ENCODE results near the gene ITGA2.

Gene ITGA2

GRCh38 chr5:53006911-53007890 lies 18.0 kb downstream of the ITGA2 start:
- no peaks in the 10 kb centered on the region for H3K36me3 ChIP-seq (ENCODE audit: insufficient read depth, insufficient read length, low read length)
- H3K9ac ChIP-seq (ENCODE audit: insufficient read length, low read depth), result no peak overlapping the region
- no peak overlapping the region for H3K4me3 ChIP-seq (ENCODE audit: insufficient read length, low read depth)
- no peak for DNase-seq (ENCODE audit: low read depth, low spot score)
- TF ChIP-seq YY1 (IDR thresholded peaks at IDR 0.05; ENCODE audit: insufficient read depth, insufficient read length), result no peak
- TF ChIP-seq ZNF274 (IDR thresholded peaks at IDR 0.05; ENCODE audit: low read depth, low read length), result no peak
- TF ChIP-seq SUZ12 (IDR thresholded peaks at IDR 0.05; ENCODE audit: extremely low read depth, insufficient read depth, insufficient read length), result no peak
- H3K27me3 ChIP-seq (ENCODE audit: insufficient read depth, insufficient read length), result no peaks in the 10 kb centered on the region
- H3K4me1 ChIP-seq (ENCODE audit: insufficient read depth, insufficient read length), result no peaks in the 10 kb centered on the region
- H3K9me3 ChIP-seq (ENCODE audit: insufficient read depth, low read length), result no peaks in the 10 kb centered on the region

GRCh38 chr5:53008751-53009150 lies 19.6 kb downstream of the ITGA2 start:
- no peak overlapping the region for H3K4me3 ChIP-seq (ENCODE audit: insufficient read length, low read depth)
- TF ChIP-seq YY1 (IDR thresholded peaks at IDR 0.05; ENCODE audit: insufficient read depth, insufficient read length), result no peak
- TF ChIP-seq ZNF274 (IDR thresholded peaks at IDR 0.05; ENCODE audit: low read depth, low read length), result no peak
- TF ChIP-seq SUZ12 (IDR thresholded peaks at IDR 0.05; ENCODE audit: extremely low read depth, insufficient read depth, insufficient read length), result no peak
- no peak for DNase-seq (ENCODE audit: low read depth, low spot score)
- no peaks in the 10 kb centered on the region for H3K9me3 ChIP-seq (ENCODE audit: insufficient read depth, low read length)
- H3K9ac ChIP-seq (ENCODE audit: insufficient read length, low read depth), result no peak overlapping the region
- no peaks in the 10 kb centered on the region for H3K36me3 ChIP-seq (ENCODE audit: insufficient read depth, insufficient read length, low read length)
- H3K4me1 ChIP-seq (ENCODE audit: insufficient read depth, insufficient read length), result no peaks in the 10 kb centered on the region
- H3K27me3 ChIP-seq (ENCODE audit: insufficient read depth, insufficient read length), result no peaks in the 10 kb centered on the region

GRCh38 chr5:53009816-53010215 lies 20.7 kb downstream of the ITGA2 start:
- TF ChIP-seq ZNF274 (IDR thresholded peaks at IDR 0.05; ENCODE audit: low read depth, low read length) (no peak), SUZ12 (IDR thresholded peaks at IDR 0.05; ENCODE audit: extremely low read depth, insufficient read depth, insufficient read length) (no peak), YY1 (IDR thresholded peaks at IDR 0.05; ENCODE audit: insufficient read depth, insufficient read length) (no peak)
- Histone ChIP-seq H3K27me3 (ENCODE audit: insufficient read depth, insufficient read length) (no peaks in the 10 kb centered on the region), H3K36me3 (ENCODE audit: insufficient read depth, insufficient read length, low read length) (no peaks in the 10 kb centered on the region), H3K9me3 (ENCODE audit: insufficient read depth, low read length) (no peaks in the 10 kb centered on the region), H3K9ac (ENCODE audit: insufficient read length, low read depth) (no peak overlapping the region), H3K4me1 (ENCODE audit: insufficient read depth, insufficient read length) (no peaks in the 10 kb centered on the region), H3K4me3 (ENCODE audit: insufficient read length, low read depth) (no peak overlapping the region)
- no peak for DNase-seq (ENCODE audit: low read depth, low spot score)

- H3K9ac ChIP-seq (ENCODE audit: insufficient read length, low read depth), result no peak overlapping the region
- no peak for DNase-seq (ENCODE audit: low read depth, low spot score)
- no peak overlapping the region for H3K4me3 ChIP-seq (ENCODE audit: insufficient read length, low read depth)
- H3K4me1 ChIP-seq (ENCODE audit: insufficient read depth, insufficient read length), result no peaks in the 10 kb centered on the region
- H3K9me3 ChIP-seq (ENCODE audit: insufficient read depth, low read length), result no peaks in the 10 kb centered on the region
- H3K36me3 ChIP-seq (ENCODE audit: insufficient read depth, insufficient read length, low read length), result no peaks in the 10 kb centered on the region
- no peaks in the 10 kb centered on the region for H3K27me3 ChIP-seq (ENCODE audit: insufficient read depth, insufficient read length)
- TF ChIP-seq ZNF274 (IDR thresholded peaks at IDR 0.05; ENCODE audit: low read depth, low read length), result no peak
- TF ChIP-seq SUZ12 (IDR thresholded peaks at IDR 0.05; ENCODE audit: extremely low read depth, insufficient read depth, insufficient read length), result no peak
- TF ChIP-seq YY1 (IDR thresholded peaks at IDR 0.05; ENCODE audit: insufficient read depth, insufficient read length), result no peak
Observed at GRCh38 chr5:53010814-53011213, 21.7 kb downstream of the ITGA2 start.

- no peaks in the 10 kb centered on the region for H3K4me1 ChIP-seq (ENCODE audit: insufficient read depth, insufficient read length)
- H3K27me3 ChIP-seq (ENCODE audit: insufficient read depth, insufficient read length), result no peaks in the 10 kb centered on the region
- no peak overlapping the region for H3K4me3 ChIP-seq (ENCODE audit: insufficient read length, low read depth)
- TF ChIP-seq ZNF274 (IDR thresholded peaks at IDR 0.05; ENCODE audit: low read depth, low read length) (no peak), YY1 (IDR thresholded peaks at IDR 0.05; ENCODE audit: insufficient read depth, insufficient read length) (no peak), SUZ12 (IDR thresholded peaks at IDR 0.05; ENCODE audit: extremely low read depth, insufficient read depth, insufficient read length) (no peak)
- no peak overlapping the region for H3K9ac ChIP-seq (ENCODE audit: insufficient read length, low read depth)
- H3K36me3 ChIP-seq (ENCODE audit: insufficient read depth, insufficient read length, low read length), result no peaks in the 10 kb centered on the region
- no peaks in the 10 kb centered on the region for H3K9me3 ChIP-seq (ENCODE audit: insufficient read depth, low read length)
- no peak for DNase-seq (ENCODE audit: low read depth, low spot score)
Observed at GRCh38 chr5:53011233-53011632, 22.1 kb downstream of the ITGA2 start.

GRCh38 chr5:53013857-53014256 lies 24.7 kb downstream of the ITGA2 start:
- no peak for DNase-seq (ENCODE audit: low read depth, low spot score)
- H3K36me3 ChIP-seq (ENCODE audit: insufficient read depth, insufficient read length, low read length), result no peaks in the 10 kb centered on the region
- H3K4me3 ChIP-seq (ENCODE audit: insufficient read length, low read depth), result no peak overlapping the region
- H3K9me3 ChIP-seq (ENCODE audit: insufficient read depth, low read length), result no peaks in the 10 kb centered on the region
- no peak overlapping the region for H3K9ac ChIP-seq (ENCODE audit: insufficient read length, low read depth)
- no peak for TF ChIP-seq YY1 (IDR thresholded peaks at IDR 0.05; ENCODE audit: insufficient read depth, insufficient read length)
- TF ChIP-seq ZNF274 (IDR thresholded peaks at IDR 0.05; ENCODE audit: low read depth, low read length), result no peak
- no peak for TF ChIP-seq SUZ12 (IDR thresholded peaks at IDR 0.05; ENCODE audit: extremely low read depth, insufficient read depth, insufficient read length)
- no peaks in the 10 kb centered on the region for H3K4me1 ChIP-seq (ENCODE audit: insufficient read depth, insufficient read length)
- H3K27me3 ChIP-seq (ENCODE audit: insufficient read depth, insufficient read length), result no peaks in the 10 kb centered on the region

- no peak overlapping the region for H3K4me3 ChIP-seq (ENCODE audit: insufficient read length, low read depth)
- no peak for TF ChIP-seq YY1 (IDR thresholded peaks at IDR 0.05; ENCODE audit: insufficient read depth, insufficient read length)
- TF ChIP-seq SUZ12 (IDR thresholded peaks at IDR 0.05; ENCODE audit: extremely low read depth, insufficient read depth, insufficient read length), result no peak
- no peak for TF ChIP-seq ZNF274 (IDR thresholded peaks at IDR 0.05; ENCODE audit: low read depth, low read length)
- H3K9ac ChIP-seq (ENCODE audit: insufficient read length, low read depth), result no peak overlapping the region
- no peak for DNase-seq (ENCODE audit: low read depth, low spot score)
- H3K4me1 ChIP-seq (ENCODE audit: insufficient read depth, insufficient read length), result no peaks in the 10 kb centered on the region
- no peaks in the 10 kb centered on the region for H3K36me3 ChIP-seq (ENCODE audit: insufficient read depth, insufficient read length, low read length)
- no peaks in the 10 kb centered on the region for H3K27me3 ChIP-seq (ENCODE audit: insufficient read depth, insufficient read length)
- H3K9me3 ChIP-seq (ENCODE audit: insufficient read depth, low read length), result no peaks in the 10 kb centered on the region
Observed at GRCh38 chr5:53017383-53017782, 28.2 kb downstream of the ITGA2 start.

Measured in NT2/D1 (cell line).